GM11168 (cell line): ENCODE data around the gene CSF3.
"Not testable (repeated sequence)": the region's sequence is repeated elsewhere in the genome, so short reads cannot be mapped to it uniquely, and the experiment has no call there.

Experiments used
- in situ Hi-C: fragments of 300-500 bp; cut with MboI; formaldehyde crosslinking; loops from one replicate; pipeline ENCODE4 v1.12.0; 2022; ENCODE audit warnings: low sequenced_read_pairs; ENCODE audit not compliant: unreplicated experiment

Gene CSF3

GRCh38 chr17:39996162-39996561 lies 19.1 kb upstream of the CSF3 start:
- in situ Hi-C loops, result no loop called here

GRCh38 chr17:39996800-39997199 lies 18.4 kb upstream of the CSF3 start:
- in situ Hi-C loops, result no loop called here

DNA sequence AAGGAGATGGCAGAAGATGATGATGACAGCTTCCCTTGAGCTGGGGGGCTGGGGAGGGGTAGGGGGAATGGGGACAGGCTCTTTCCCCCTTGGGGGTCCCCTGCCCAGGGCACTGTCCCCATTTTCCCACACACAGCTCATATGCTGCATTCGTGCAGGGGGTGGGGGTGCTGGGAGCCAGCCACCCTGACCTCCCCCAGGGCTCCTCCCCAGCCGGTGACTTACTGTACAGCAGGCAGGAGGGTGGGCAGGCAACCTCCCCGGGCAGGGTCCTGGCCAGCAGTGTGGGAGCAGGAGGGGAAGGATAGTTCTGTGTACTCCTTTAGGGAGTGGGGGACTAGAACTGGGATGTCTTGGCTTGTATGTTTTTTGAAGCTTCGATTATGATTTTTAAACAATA lies 17.7 kb upstream of the CSF3 start:
- in situ Hi-C loops, result no loop called here

DNA sequence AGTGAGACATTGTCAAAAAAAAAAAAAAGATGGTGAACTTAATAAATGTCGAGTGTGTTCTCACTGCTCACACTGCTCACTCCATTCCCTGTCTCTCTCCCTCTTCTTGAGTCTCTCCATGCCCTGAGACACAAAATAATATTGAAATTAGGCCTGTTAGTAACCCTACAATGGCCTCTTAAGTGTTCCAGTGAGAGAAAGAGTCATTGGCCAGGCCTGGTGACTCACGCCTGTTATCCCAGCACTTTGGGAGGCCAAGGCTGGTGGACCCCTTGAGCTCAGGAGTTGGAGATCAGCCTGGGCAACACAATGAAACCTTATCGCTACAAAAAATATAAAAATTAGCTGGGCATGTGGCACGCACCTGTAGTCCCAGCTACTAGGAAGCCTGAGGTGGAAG lies 16.2 kb upstream of the CSF3 start:
- in situ Hi-C loops, result no loop called here

- in situ Hi-C loops, result no loop called here
Measured at GRCh38 chr17:40000161-40000560, 15.1 kb upstream of the CSF3 start.

- in situ Hi-C loops, result not testable (repeated sequence)
Measured at GRCh38 chr17:40001335-40001734, 13.9 kb upstream of the CSF3 start.

- in situ Hi-C loops, result no loop called here
Measured at GRCh38 chr17:40004072-40004471, 11.2 kb upstream of the CSF3 start.

DNA sequence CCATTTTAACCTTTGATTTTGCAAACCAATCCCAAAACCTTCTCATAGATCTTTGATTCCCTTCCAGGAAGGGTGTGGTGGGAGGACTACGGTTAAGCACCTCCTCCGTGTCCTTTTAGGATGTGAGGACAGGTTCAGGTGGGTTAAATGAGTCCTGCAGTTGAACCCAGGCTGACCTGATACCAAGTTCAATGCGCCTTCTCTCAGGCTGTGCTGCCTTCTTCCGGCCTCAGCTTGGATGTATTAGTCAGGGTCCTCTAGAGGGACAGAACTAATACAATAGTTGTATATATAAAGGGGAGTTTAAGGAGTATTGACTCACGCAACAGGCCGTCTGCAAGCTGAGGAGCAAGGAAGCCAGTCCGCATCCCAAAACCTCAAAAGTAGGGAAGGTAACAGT lies 10.5 kb upstream of the CSF3 start:
- in situ Hi-C loops, result no loop called here

DNA sequence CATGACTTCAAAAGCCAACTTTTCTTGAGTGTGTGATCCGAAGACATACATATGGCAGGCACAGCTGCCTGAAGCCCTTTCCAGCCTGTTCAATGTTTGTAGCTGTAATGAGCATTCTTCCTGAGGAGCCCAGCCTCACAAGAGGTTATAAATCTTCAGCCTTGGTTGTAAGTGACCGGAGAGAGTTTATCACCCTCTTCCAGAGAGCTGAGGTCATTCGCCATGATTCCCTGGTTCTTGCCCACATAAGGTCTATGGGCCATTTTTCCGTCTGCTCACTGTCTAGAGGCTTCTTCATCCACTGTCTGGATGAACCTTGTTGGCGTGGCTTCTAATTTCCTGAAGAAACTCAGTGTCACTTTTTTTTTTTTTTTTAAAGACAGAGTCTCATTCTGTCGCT lies 9.7 kb upstream of the CSF3 start:
- in situ Hi-C loops, result no loop called here

DNA sequence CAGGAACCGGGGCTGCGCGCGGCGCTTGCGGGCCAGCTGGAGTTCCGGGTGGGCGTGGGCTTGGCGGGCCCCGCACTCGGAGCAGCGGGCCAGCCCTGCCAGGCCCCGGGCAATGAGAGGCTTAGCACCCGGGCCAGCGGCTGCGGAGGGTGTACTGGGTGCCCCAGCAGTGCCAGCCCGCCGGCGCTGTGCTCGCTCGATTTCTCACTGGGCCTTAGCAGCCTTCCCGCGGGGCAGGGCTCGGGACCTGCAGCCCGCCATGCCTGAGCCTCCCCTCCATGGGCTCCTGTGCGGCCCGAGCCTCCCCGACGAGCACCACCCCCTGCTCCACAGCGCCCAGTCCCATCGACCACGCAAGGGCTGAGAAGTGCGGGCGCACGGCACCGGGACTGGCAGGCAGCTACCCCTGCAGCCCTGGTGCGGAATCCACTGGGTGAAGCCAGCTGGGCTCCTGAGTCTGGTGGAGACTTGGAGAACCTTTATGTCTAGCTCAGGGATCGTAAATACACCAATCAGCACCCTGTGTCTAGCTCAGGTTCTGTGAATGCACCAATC lies 4.2 kb upstream of the CSF3 start:
- in situ Hi-C loops, result not testable (repeated sequence)

- in situ Hi-C loops, result not testable (repeated sequence)
Measured at GRCh38 chr17:40012017-40012647, 3.1 kb upstream of the CSF3 start.

DNA sequence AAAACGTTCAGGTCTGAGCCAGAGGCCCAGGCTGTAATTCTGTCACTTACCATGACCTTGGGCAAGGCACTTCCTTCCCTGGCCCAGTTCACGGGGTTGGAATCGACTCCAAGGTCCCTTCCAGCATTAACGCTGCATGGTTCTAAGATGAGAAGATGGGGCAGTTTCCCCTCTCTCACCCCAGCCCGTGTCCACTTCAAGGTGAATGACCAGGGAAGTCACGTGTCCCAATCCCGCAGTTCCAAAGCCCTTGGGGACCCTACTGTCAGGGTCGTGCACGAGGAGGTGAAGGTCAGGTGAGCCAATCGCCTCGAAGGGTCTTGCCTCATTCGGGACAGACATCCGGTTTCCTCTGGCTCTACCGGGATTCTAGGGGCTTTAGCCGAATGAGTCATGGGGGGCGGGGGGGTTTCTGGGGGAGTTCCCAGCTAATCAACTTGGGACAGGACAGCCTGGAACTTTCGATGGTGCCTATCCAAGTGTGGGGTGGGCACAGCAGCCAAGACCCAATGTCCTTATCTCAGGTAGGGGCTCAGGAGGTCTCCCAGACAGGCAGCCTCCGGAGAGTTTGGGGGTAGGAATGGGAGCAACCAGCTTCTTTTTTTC lies 762 bp upstream of the CSF3 start:
- in situ Hi-C loops, result no loop called here

DNA sequence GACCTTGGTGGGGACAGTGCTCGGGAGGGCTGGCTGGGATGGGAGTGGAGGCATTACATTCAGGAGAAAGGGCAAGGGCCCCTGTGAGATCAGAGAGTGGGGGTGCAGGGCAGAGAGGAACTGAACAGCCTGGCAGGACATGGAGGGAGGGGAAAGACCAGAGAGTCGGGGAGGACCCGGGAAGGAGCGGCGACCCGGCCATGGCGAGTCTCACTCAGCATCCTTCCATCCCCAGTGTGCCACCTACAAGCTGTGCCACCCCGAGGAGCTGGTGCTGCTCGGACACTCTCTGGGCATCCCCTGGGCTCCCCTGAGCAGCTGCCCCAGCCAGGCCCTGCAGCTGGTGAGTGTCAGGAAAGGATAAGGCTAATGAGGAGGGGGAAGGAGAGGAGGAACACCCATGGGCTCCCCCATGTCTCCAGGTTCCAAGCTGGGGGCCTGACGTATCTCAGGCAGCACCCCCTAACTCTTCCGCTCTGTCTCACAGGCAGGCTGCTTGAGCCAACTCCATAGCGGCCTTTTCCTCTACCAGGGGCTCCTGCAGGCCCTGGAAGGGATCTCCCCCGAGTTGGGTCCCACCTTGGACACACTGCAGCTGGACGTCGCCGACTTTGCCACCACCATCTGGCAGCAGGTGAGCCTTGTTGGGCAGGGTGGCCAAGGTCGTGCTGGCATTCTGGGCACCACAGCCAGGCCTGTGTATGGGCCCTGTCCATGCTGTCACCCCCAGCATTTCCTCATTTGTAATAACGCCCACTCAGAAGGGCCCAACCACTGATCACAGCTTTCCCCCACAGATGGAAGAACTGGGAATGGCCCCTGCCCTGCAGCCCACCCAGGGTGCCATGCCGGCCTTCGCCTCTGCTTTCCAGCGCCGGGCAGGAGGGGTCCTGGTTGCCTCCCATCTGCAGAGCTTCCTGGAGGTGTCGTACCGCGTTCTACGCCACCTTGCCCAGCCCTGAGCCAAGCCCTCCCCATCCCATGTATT lies 1.1 kb downstream of the CSF3 start:
- in situ Hi-C loops, result no loop called here

GRCh38 chr17:40017422-40018080 lies 2.3 kb downstream of the CSF3 start:
- in situ Hi-C loops, result no loop called here

DNA sequence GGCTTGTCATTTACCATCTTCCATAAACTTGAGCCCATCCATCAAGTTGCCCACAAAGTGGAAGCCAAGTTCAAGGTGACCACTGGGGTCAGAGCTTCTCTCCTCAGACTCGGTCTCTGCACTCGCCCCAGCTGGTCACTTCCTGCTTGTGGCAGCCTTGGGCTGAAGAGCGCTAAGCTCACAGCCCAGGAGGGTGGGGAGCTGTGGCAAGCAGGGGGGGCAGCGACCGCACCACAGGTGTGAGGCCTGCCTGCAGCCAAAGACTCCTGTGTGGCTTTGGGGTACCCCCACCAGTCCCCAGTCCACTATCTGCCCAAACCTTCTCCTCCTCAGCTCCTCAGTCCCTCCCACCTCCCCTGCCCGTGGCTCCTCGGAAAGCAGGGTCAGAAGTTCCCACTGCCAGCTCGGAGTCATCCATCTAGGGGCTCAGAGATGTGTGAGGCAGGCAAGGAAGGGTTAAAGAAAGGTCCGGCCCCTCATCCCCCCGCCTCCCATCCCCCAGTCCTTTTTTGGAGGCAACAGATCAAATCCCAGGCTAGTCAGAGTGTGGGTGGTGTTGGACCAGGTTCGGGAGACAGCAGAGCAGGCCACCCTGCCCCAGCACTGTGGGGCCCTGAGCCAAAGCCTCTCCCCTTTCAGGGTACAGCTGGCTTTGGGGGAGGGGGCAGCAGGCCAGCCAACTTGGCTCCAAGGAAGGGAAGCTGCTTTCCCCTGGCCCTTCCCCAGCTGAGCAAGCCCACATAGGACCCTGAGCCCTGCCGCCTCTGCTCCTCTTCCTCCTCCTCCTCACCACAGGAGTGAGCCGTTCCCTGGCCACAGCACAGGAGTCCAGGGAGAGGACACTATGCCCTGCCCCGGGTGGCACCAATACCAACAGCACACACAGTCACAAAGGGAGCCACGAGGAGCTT lies 3.2 kb downstream of the CSF3 start:
- in situ Hi-C loops, result no loop called here

DNA sequence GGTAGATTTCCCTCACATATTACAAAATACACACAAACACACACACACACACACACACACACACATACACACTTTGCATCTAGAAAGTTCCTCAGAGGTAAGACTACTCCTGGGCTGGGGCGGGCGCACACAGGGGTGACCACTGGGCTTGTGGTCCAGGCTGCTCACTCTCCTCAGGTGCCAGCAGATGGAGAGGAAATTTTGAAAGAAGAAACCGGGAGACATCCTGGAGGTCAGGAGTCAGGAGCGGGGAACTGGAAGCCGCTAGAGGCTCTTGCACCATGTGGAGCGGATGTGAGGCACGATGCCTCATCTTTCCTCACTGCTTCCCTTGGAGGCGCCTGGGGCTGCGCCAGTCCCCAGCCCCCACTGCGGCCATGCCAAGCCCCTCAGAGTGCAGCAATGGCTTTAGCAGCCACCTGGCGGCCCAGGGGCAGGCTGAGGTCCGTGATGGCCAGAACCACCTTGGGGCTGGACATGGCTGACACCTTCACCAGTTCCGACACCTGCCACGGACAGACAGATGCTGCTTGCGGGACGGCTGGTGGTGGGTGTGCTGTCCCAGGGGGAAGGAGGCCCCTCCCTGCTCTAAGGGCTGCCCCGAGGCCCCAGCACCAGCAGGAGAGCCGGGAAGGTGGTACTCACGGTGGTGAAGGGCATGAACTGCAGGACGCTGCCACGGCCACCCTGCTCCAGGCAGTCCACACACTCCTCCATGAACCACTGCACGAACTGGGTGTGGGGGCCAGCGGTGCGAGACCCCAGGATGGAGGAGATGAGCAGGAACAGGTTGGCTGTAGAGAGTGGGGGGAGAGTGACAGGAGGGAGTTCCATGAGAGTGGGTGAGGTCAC lies 4.1 kb downstream of the CSF3 start:
- in situ Hi-C loops, result no loop called here

DNA sequence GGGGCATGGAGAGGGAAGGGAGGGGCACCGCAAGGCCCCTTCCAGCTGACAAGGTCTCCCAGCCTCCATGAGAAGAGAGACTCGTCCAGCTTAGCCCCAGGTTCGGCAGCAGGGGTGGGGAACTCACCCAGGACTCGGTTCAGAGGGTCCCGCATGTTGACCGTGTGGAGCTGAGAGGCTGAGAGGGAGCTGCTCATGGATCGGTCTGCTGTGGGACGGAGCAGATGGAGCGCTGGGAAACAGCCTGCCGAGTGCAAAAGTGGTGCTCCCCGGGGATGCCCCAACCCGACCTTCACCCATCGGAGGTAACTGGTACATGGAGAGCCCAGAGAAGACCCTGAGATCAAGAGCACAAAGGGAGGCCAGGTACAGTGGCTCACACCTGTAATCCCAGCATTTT lies 4.9 kb downstream of the CSF3 start:
- in situ Hi-C loops, result no loop called here

- in situ Hi-C loops, result no loop called here
Measured at GRCh38 chr17:40021451-40021971, 6.3 kb downstream of the CSF3 start.
